HG03280 (cell line): ENCODE data around the gene TREH.

Source experiments
- ATAC-seq: cut with Tn5 transposase; IDR thresholded peaks from one replicate; pipeline ENCODE4 v1.9.1; 2021; ENCODE audit warnings: mild to moderate bottlenecking, moderate library complexity; ENCODE audit not compliant: unreplicated experiment

The TREH gene

DNA sequence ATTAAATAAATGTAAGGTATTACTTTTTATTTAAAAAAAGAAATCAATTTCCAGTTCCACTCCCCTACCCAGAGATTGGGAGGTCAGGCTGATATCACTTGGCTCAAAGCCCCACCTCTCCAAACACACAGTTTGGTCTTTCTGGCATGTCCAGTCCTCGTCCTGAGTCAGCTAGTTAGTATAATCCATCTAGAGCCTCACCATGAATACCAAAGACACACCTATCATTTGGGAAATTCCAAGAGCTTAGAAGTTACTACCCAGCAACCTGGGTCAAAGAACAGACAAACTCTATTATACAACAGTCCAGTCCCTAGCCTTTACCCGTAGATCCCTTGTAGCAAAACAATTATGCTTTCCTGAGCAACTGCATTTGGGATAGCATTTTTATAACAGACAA is 9.4 kb downstream of the TREH start:
- no peak for ATAC-seq

DNA sequence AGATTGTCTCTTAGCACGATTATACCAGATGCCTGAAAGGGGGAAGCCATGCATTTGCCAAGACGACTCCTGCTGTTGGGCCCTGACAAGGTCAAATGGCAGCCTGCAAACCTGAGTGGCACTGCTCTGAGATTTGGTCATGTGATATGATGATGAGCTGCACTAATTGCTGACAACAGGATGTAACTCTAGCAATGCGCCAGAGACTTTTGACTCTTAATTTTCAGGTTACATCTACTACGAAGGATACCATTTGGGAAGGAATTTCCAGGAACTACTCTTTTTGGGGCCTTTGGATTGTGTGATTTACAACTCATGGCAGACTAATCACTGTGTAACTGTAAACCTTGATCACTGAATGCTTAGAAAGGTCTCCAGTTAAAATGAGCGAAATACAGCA is 13.1 kb downstream of the TREH start:
- ATAC-seq, result no peak

DNA sequence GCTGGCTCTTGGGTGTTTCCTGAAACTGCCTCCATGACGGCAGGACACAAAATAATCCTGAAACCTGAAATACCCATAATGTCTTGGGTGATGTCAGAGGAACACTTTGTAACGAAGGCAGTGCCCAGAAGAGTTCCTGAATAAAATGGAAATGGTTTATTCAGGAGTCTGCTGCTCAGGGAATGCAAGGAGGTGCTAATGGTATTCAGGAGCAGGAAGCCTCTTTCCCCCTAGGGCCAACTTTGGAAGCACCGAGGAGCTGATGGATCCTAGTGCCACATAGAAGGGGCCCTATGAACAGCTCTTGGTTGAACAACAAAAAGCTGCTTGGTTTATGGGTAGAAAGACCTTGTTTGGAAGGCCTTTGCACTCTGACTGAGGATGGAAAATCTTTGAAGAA is 15.5 kb downstream of the TREH start:
- no peak for ATAC-seq

DNA sequence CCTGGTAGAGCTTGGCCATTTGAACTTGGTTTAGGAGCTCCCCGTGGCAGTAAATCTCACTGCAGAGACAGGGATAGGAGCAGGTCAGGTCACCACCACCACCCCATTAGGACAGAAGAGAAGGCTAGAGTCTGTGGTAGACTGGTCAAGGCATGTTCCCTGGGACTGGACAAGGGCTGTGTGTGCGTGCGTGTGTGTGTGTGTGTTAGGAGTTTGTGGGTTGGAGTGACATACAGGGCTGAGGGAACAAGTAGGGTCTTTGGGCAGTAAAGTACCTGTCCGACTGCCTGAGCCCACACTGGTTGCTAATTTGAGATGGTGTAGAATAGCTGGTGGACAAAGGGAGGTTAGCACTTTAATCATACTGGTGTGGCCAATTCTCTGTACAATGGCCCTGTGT is 16.1 kb downstream of the TREH start:
- no peak for ATAC-seq

DNA sequence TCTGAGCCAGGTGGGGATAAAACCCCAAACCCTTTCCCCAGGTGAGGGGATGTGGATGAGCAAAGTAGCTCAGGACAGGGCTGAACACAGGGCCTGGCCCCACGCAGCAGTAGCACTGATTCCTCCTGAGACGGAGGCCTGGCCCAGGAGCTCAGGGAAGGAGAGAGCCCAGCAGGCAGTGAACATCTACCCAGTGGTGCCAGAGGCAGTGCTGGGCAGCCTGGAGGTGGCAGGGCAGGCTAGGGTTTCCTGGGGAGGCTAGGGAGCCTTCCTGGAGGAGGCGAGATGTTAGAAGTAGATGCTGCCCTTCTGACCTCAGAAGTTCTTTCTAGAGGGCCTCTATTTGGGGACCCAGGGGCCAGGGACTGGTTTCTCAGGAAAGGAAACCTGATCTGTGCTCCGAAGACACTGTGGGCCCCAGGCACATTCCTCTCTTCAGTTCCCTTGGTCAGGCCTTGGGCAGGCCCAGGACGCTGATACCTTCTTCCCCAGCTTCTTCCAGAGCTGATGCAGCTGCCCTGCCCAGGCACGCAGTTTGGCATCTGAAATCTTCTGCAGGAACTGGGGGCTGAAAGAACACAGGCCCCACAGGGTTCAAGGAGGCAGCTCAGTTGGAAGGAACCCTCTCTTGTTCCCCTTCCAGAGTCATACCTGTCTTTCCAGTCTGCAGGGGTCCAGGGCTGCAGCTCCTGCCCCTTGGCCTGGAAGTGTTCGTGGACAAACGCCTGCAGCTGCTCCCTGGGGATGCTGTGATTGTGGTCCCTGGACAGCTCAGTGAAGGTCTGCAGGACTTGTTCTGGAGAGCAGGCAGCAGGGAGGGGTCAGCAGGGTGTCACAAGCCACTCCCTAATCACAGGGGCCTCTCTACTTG is 16.8 kb downstream of the TREH start:
- ATAC-seq, result no peak

DNA sequence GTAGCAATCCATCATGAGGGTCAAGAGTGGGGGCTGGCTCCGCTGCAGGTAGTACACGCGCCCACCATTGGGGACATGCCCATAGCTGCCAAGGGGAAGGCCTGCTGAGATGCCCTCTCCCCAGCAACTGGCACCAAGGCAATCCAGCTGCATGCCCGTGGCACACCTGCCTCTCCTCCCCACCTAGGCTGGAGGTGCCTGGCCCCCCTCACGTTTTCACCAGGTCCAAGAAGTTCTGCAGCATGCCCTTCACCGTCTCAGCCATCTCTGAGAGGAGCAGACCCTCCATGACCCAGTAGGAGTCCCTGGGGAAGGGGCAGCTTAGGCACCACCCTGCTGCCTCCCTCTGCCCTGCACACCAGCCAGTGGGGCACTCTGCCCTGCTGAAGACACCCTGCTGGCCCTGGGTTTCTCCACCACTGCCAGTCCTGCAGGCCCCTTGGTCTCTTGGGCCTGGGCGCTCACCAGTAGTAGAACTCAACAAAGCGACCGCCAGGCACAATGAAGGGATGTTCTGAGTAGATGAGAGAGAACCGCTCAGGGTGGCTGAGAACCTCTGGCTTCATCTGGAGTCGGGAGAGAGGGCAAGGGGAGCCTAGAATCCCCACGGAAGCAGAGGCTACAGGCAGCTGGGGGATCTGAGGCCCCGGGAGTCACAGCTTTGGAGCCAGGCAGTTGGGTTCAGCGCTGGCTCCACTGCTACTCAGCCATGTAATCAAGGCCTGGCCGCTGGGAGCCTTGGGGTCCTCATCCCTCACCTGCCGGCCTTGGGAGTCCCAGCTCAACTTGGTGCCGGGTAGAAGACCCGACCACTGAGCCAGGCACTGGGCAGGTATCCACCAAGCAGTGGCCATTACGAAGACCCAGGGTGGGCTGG is 17.8 kb downstream of the TREH start:
- no peak for ATAC-seq

DNA sequence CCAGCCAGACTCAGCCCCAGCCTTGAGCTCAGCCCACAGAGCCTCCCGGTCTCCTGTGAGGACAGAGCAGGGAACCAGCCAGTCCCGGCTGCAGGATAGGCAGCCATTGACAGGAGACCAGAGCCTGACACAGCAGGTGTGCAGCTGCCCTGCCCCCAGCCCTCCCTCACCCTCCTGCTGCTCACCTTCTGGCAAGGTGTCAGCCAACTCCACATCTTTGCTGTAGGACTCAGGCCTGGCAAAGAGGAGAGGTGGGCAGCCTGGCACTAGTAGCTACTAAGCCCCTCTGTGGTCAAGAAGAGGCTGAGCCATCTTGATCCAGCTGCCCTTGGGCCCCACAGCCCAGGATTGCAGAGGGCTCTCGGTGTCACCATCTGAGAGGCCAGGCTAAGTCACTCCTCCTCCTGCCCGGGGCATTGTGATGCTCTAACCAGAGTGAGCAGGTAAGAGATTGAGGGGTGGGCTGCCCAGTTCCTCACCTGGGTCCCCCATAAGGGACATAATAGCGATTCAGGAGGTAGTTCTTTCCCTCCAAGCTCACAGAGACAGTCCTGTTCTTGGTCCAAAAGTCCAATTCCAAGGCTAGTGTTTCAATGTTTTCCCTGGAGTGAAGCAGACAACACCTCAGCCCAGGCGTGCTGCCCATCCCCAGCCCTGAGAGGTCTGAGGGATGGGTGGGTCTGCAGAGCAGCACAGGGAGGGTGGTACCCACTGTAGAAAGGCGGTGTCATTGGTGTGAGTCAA is 18.6 kb downstream of the TREH start:
- no peak for ATAC-seq

DNA sequence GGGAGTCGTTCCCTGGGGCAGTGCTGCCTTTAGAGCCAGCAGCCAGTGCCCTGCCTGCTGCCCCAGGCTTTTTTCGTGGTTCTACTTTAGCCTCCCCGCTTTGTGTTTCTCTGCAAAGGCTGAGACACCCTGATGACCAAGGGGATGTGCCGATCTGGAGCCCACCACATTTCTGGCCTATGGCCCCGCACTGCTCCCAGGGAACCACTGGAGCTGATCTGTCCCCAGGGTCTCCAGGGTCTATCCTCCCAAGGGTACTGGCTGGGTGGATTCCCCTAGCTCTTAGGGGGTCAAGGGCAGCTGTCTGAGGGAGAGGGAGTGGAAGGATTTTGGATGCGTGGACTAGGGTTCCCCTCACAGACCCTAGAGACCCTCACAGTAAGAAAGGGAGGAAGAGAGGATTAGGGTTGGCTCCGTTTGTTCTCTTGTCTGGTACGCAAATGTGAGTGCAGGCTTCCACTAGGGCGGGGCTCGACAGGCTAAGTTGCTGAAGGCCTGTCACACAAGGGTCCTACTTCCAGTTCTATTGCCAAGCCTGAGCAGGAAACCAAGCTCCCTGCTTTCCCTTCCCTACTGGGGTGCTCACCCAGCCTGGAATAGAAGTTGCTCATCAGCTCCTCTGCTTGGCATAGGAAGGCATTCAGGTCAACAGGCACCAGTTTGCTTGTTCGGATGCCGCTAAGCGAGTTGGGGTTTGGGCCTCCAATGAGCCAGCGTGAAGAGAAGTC is 19.3 kb downstream of the TREH start:
- ATAC-seq, result no peak

DNA sequence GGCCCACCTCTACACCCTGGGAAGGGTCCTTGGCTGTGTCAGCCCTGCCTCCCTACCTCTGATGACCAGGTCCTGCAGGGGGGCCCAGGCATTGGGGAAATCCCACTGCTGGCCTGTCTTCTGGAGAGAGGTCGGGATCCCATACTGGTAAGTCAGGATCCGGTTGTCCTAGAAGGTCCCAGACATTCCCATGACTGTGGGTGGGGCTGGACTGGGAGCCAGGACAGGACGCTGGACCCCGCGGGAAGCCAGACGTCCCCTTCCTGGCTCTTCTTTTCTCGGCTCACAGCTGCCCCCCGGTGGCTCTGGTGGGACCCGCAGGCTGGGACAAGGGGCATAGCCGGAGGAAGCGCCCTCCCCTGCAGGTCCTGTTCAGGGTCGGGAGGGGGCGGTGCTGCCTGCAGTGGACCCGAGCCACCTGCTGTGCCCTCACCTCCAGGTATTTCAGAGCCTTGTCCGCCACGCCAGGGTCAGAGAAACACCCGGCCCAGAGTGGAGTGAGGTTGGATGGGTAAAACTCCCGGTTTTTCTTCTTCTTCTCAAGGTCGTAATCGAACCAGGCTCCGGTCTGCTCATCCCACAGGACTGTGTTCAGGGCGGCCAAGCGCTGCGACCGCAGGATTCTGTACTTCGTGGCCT is 20.0 kb downstream of the TREH start:
- ATAC-seq, result peak; percentile 78

DNA sequence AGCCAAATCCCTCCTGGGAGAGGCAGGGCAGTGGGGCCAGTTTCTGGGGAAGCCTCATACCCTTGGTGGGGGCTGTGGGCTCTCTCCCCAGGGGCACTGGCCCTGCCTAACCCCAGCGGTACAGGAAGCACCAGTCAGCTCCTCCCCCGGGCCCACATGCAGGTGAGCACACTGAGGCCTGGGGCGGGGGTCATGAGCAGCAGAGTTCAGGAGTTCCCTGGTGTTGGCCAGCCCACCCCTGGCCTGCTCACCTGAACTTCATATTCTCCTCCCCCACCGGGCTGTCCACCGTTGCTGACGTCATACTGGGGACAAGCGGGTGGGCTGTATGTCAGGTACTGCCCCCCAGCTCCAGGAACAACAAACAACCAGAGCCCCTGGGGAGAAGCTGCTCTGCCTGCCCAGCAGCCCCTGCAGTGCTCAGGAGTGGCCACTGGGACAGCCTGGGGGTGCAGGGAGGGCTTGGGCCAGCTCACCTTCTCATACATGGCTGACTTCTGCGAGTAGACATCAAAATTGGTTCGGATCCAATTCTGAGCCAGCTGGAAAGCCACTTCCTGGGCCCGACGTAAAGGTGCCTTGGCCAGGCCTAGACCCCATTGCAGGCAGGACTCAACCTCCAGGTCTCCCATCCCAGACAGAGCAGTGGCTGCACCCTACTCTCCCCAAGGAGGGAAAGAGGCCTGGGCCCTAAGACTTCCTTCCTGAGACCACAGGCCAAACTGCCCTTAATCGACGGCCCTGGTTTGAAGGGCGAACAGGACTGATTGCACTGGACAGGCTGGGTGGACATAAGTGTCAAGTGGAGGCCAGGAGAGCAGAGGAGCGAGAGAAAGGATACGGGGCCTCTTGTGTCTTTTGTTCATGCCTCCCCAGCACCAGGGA is 20.8 kb downstream of the TREH start:
- ATAC-seq, result no peak

DNA sequence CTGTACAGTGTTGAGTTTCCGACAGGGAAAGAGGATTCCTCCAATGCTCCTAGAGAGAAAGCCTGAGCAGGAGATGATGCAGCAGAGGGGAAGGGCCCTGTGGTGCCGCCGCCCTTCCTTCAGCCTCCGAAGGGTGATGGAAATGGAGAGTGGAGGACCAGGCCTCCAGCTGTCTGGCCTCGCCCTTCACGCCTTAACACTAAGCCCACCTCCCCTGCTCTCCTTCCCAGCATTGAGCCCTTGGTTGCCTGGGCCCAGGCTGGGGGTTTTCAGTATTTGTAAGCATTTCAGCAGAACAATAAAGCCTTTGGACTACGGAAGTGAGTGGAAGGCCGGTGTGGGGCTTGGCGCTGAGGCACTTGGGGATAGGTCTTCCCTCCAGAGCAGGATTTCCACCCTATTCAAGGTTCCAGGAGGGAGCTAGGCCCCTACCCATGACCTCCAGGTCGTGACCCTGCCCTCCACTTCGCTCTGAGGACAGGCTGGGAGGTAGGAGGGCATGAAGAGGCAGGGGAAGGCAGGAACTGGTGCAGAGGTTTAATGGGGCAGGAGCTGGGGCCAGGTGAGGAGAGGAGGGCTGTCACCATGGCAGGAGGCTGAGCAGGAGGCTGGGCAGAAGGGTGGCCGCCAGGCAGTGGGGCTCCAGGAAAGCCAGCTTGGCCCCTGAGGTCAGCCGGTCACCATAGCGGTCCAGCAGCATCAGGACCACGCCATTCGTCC is 21.6 kb downstream of the TREH start:
- ATAC-seq, result no peak

DNA sequence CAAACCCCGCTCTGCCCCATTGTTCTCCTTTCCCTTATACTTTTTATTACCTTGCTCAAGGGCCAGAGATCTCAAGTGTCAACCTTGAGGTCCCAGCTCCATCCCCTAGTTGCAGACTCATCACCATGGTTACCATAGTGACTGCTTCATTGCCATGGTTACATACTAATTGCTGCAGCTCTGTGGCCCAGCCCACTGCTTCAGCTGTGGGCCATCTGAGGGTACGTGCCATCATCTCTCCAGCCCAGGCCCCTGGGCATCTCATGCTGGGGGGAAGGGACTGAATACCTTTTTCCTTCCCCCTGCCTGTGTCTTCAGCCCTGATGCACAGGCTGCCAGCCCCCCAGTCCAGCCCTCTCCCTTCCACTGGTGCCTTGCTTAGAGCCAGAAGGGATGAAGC is 22.2 kb downstream of the TREH start:
- ATAC-seq, result no peak

DNA sequence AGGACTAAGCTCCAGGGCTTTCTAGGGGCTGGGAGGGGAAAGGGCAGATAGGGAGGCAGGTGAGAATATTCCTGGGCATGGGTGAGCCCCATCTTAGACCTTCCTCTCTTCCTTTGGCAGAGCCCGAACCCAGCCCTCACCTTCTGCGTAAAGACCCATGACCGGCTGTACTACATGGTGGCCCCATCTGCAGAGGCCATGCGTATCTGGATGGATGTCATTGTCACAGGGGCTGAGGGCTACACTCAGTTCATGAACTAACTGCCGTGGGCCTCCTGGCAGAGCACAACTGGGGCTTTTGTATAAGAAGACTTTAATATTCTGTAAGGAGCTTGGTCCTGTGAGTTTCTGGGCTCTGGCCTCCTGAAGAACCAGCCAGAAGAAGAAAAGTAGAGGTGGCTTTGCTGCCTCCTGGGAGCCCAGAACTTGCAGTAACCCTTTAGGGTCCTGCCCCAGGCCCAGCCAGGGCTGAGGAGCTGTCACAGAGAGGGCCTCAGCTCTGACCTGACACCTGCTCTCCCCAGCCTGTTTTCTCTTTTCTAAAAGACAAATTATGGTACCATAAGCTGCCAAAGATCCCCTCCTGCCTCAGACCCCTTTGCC is 22.8 kb downstream of the TREH start:
- no peak for ATAC-seq

DNA sequence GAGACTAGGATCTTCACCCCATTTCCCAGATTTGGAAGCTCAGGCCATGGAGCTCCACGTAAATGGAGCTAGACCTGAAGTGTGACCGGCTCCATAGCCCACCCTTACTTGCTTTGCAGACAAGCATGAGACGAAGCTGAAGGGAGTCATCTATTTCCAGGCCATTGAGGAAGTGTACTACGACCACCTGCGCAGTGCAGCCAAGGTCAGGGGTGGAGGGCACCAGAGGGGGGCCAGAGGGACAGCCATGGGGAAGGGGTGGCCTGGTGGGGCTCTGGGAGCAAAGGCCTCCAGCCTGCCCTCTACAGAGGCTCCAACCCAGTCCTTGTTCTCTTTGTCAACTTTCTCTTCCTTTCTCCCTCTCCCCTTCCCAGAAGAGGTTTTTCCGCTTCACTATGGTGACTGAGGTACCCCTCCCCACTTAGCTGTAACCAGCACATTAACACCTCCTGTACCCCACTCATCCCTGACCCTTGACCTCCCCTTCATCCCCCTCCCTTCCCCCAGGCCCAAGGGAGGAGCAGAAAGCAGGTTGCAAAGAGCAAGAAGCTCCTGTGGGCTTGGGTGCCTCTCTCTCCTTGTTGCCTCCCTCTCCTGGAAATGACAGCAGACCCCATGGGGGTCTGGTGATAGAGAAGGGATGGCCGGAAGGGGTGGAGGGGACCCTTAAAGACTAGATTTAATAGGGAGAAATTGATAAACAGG is 23.8 kb downstream of the TREH start:
- no peak for ATAC-seq

DNA sequence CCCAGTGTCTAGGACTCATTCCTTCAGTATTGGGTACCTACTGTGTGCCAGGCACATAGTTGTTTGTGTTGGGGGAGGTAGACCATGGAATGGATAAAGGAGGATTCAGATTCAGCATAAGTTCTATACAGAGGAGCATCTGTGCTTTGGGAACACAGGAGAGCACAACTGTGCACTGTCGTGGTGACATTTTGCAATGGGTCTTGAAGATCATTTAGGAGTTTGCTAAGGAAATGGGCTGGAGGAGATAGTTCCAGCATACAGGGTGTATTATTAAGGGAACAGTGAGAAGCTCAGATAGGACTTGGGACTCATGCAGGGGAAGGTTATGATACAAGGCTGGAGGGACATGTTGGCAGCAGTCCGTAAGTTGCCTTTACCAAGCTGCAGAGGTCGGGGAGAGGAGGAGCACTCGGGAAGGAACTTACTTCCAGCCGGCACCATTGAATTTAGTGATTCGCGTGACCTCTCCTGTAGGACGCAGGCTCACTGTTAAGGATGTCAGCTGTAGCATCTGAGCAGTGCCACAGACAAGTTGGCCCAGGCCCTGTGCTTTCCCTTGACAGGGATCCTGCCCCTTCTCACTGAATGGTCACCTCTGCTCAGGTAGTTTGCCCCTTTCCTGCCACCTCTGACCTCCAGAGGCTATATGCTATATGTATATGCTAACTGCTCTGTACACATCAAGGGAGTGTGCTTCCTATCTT is 25.6 kb downstream of the TREH start:
- ATAC-seq, result no peak

DNA sequence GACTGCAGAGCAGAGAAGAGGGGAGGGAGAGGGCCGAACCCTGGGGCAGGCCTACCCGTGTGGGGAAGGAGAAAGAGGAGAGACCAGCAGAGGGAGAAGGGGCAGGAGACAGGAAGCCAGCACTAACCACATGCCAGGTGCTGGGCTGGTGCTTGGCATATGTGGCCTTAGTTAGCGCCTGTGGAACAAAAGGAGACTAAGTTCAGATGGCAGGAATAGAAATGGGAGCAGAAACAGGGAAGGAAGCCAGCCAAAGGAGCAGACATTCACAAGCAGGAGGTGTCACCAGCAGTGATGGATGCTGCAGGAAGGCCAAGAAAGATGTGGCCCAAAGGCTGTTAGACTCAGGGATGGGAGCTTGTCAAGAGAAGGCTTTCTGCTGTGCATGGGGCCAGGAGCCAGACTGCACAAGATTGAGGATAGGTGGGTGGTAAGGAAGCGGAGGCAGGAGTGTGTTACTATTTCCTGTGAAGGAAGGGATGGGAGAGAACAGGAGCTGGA is 26.7 kb downstream of the TREH start:
- ATAC-seq, result no peak

DNA sequence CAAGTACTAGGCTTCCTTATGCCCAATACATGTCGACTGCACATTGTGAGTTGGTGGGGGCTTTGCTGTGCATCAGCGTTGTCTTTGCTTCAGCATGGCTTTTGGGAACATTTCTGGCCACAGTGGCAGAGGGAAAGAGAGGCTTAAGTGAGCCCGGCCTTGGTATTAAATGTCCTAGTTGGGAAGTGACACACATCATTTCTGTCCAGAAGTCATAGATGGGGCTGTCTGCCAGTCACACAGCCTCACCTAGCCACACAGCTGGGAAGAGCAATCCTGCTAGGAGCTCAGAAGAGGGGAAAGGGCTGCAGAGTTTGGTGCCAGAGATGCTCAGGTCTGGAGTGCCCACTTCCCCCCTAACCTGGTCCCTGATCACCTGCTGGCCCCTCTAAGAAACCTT is 27.6 kb downstream of the TREH start:
- no peak for ATAC-seq
